Astrocyte of the spinal cord (primary cell): ENCODE measurements around the gene CTXN1.
"Not testable (repeated sequence)": the region's sequence is repeated elsewhere in the genome, so short reads cannot be mapped to it uniquely, and the experiment has no call there.

Experiments
- DNase-seq: peaks from one replicate; pipeline ENCODE4 v3.0.0; 2011; ENCODE audit warnings: low read depth, low spot score
- H3K4me3 ChIP-seq: 2 replicates; pipeline ENCODE4 v1.5.1; 2011; ENCODE audit warnings: low read depth, mild to moderate bottlenecking, low read length, moderate library complexity
- in situ Hi-C: cut with HindIII; loops from 2 replicates; pipeline ENCODE4 v1.10.0; 2017; ENCODE audit warnings: low sequenced_read_pairs
- TF ChIP-seq, protein P1 (sequence below): IDR thresholded peaks from 2 replicates; pipeline ENCODE4 v1.5.1; 2012; ENCODE audit warnings: low read depth, mild to moderate bottlenecking, low read length, inconsistent platforms

CTXN1 gene

GRCh38 chr19:7897292-7897691 is 28.6 kb downstream of the CTXN1 start:
- in situ Hi-C loops: no loop called here
- no peak for DNase-seq
- TF ChIP-seq, protein P1, sequence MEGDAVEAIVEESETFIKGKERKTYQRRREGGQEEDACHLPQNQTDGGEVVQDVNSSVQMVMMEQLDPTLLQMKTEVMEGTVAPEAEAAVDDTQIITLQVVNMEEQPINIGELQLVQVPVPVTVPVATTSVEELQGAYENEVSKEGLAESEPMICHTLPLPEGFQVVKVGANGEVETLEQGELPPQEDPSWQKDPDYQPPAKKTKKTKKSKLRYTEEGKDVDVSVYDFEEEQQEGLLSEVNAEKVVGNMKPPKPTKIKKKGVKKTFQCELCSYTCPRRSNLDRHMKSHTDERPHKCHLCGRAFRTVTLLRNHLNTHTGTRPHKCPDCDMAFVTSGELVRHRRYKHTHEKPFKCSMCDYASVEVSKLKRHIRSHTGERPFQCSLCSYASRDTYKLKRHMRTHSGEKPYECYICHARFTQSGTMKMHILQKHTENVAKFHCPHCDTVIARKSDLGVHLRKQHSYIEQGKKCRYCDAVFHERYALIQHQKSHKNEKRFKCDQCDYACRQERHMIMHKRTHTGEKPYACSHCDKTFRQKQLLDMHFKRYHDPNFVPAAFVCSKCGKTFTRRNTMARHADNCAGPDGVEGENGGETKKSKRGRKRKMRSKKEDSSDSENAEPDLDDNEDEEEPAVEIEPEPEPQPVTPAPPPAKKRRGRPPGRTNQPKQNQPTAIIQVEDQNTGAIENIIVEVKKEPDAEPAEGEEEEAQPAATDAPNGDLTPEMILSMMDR: no peak
- no peak overlapping the region for H3K4me3 ChIP-seq

GRCh38 chr19:7895565-7895964 is 30.4 kb downstream of the CTXN1 start:
- TF ChIP-seq, protein P1: no peak
- in situ Hi-C loops: no loop called here
- H3K4me3 ChIP-seq: no peak overlapping the region
- DNase-seq: no peak

- TF ChIP-seq, protein P1: no peak
- in situ Hi-C loops: no loop called here
- no peak overlapping the region for H3K4me3 ChIP-seq
- no peak for DNase-seq
These were observed 31.2 kb downstream of the CTXN1 start for GRCh38 chr19:7894612-7895309.

DNA sequence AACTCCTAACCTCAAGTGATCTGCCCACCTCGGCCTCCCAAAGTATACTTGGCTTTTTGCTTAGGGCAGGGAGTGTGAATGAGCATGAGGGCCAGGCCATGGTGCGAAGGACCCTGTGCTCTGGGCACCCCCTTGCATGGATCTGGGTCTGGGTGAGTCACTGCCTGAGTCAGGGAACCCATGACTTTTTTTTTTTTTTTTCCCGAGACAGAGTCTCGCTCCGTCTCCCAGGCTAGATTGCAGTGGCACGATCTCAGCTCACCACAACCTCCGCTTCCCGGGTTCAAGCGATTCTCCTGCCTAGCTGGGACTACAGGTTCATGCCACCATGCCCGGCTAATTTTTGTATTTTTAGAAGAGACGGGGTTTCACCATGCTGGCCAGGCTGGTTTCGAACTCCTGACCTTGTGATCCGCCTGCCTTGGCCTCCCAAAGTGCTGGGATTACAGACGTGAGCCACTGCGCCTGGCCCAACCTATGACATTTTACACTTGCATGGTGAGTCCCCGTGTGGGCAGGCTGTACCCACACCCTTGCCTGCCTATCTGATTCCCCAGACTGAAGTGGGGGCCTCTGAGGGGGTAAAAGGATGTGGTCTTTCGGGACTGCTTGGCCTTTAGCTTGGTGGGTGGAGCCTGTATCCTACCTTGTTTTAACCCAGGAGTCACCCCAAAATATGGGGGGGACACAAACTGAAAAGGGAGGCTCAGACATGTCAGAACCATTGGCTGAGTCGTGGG is 32.4 kb downstream of the CTXN1 start:
- H3K4me3 ChIP-seq, in situ Hi-C loops: not testable (repeated sequence)
- peak; percentile 51 for DNase-seq

DNA sequence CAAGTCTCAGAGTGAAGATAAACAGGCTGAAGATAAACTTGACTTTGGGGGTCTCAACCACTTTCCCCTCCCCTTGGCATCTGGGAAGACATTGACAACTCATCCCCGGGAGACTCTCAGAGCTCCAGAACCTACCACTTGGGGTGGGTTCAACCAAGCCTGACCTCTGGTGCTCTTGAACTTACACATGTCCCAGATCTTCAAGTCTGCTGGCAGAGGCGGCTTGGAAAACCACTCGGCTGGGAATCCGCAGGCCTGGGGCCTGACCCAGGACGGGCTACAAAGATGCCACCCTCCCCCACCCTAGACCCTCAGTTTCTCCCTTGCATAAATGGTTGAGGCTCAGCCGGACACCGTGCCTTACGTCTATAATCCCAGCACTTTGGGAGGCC is 37.1 kb downstream of the CTXN1 start:
- H3K4me3 ChIP-seq: peak overlapping the region; percentile 63
- TF ChIP-seq, protein P1: no peak
- in situ Hi-C loops: no loop called here
- no peak for DNase-seq

DNA sequence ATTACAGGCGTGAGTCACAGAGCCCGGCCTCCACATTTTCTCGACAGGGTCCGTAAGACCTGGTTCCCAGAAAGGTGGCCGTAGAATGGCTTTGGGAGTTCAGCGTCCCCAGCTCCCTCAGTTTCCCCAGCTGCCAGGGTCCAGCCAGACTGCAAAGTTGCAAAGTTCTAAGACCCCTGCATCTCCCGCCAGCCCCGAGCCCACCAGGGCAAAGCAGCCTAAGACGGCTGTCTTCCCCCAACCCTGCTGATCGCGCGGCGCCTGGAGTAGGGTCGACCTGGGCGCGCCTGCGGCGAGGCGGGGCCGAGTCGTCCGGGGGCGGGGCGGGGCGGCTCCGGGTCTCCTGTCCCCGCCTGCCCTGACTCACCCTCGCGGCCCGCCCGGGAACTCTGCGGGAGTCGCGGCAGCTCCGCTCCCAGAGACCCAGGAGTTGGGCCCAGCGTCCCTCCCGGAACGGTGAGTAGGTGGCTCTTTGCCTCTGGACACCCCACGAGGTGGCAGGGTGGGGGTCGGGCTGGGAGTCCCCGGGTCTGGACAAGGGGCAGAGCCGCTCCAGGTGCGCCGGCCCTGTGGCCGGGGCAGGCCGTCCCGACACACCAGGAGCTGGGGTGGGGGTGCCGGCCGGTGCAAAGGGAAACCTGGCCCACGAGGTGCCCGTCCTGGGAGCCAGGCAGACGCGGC is 37.6 kb downstream of the CTXN1 start, which contains the start of gene LRRC8E:
TSS of gene LRRC8E (plus strand) at position 366 of the 681 bp plus-strand sequence. CDS start 7,094 bp downstream, outside the sequence.
- in situ Hi-C loops: no loop called here
- DNase-seq: peak; percentile 67

More for the DNA sequence above, 37.6 kb downstream of the CTXN1 start, which contains the start of gene LRRC8E:
- TF ChIP-seq, protein P1: no peak
- peak within 1 kb of the TSS; percentile 63 for H3K4me3 ChIP-seq
